Astrocyte (in vitro differentiated cells and primary cell): Measurements from ENCODE around the gene RGSL1. TPM values are rescaled to one million over a fixed set of nuclear protein-coding genes. Genes with fewer than 3 reads are reported as not detected.

Experiments
- DNase-seq: peaks from one replicate; pipeline ENCODE4 v3.0.0-alpha.2; 2010; ENCODE audit warnings: low read depth
- FAIRE-seq: peaks from 2 replicates; lab custom pipeline; 2011; peaks lifted over from hg19 to GRCh38; lab: Jason Lieb, UNC
- H2AFZ ChIP-seq: 2 replicates; pipeline ENCODE4 v1.6.0; 2012; ENCODE audit warnings: low read depth, low read length, inconsistent platforms
- H3K27ac ChIP-seq: 2 replicates; pipeline ENCODE4 v1.5.1; 2011; ENCODE audit warnings: low read depth, low read length, inconsistent platforms
- H3K27me3 ChIP-seq: 2 replicates; pipeline ENCODE4 v1.6.0; 2011; ENCODE audit warnings: low read length, inconsistent platforms; ENCODE audit not compliant: insufficient read depth
- H3K36me3 ChIP-seq: 2 replicates; pipeline ENCODE4 v1.5.1; 2011; ENCODE audit warnings: low read length, inconsistent platforms; ENCODE audit not compliant: insufficient read depth
- H3K4me1 ChIP-seq: 2 replicates; pipeline ENCODE4 v1.5.1; 2011; ENCODE audit warnings: low read length, inconsistent platforms; ENCODE audit not compliant: insufficient read depth
- H3K4me2 ChIP-seq: 2 replicates; pipeline ENCODE4 v1.6.0; 2012; ENCODE audit warnings: low read length, inconsistent platforms
- H3K4me3 ChIP-seq: 2 replicates; pipeline ENCODE4 v1.5.1; 2011; ENCODE audit warnings: low read depth, mild to moderate bottlenecking, low read length, inconsistent platforms; ENCODE audit not compliant: insufficient read depth
- H3K79me2 ChIP-seq: 2 replicates; pipeline ENCODE4 v1.6.0; 2012; ENCODE audit warnings: mild to moderate bottlenecking, low read length, inconsistent platforms; ENCODE audit not compliant: insufficient read depth
- H3K9ac ChIP-seq: 2 replicates; pipeline ENCODE4 v1.6.0; 2012; ENCODE audit warnings: mild to moderate bottlenecking, low read length, inconsistent platforms
- H3K9me3 ChIP-seq: 2 replicates; pipeline ENCODE4 v1.5.1; 2012; ENCODE audit warnings: low read depth, mild to moderate bottlenecking, low read length, inconsistent platforms; ENCODE audit not compliant: insufficient read depth
- H4K20me1 ChIP-seq: 2 replicates; pipeline ENCODE4 v1.6.0; 2012; ENCODE audit warnings: low read length, inconsistent platforms; ENCODE audit not compliant: insufficient read depth
- H3K27ac Mint-ChIP-seq: one replicate; pipeline ENCODE4 v1.8.0; 2021; ENCODE audit warnings: mild to moderate bottlenecking, mixed read lengths; ENCODE audit not compliant: unreplicated experiment
- H3K27me3 Mint-ChIP-seq: one replicate; pipeline ENCODE4 v1.8.0; 2021; ENCODE audit warnings: low read depth, mixed read lengths; ENCODE audit not compliant: unreplicated experiment
- H3K36me3 Mint-ChIP-seq: one replicate; pipeline ENCODE4 v1.8.0; 2021; ENCODE audit warnings: low read depth, mixed read lengths; ENCODE audit not compliant: unreplicated experiment
- H3K4me1 Mint-ChIP-seq: one replicate; pipeline ENCODE4 v1.8.0; 2021; ENCODE audit warnings: low read depth, mixed read lengths; ENCODE audit not compliant: unreplicated experiment
- H3K4me3 Mint-ChIP-seq: one replicate; pipeline ENCODE4 v1.8.0; 2021; ENCODE audit warnings: mild to moderate bottlenecking, moderate library complexity, mixed read lengths; ENCODE audit not compliant: unreplicated experiment
- H3K9me3 Mint-ChIP-seq: one replicate; pipeline ENCODE4 v1.8.0; 2021; ENCODE audit warnings: mild to moderate bottlenecking, mixed read lengths; ENCODE audit not compliant: unreplicated experiment
- EZH2 ChIP-seq: IDR thresholded peaks from 2 replicates; pipeline ENCODE4 v1.6.1; 2012; ENCODE audit warnings: mild to moderate bottlenecking, low read length, inconsistent platforms; ENCODE audit not compliant: insufficient read depth
- total RNA-seq: library from RNA; stranded (reverse); gene quantifications from 2 replicates; pipeline ENCODE4 v1.2.1, GENCODE V29; 2021
- TF ChIP-seq, protein P1 (sequence below): IDR thresholded peaks from 2 replicates; pipeline ENCODE4 v1.5.1; 2011; ENCODE audit warnings: low read depth, mild to moderate bottlenecking, inconsistent platforms, low read length, moderate library complexity; ENCODE audit not compliant: insufficient read depth

RGSL1 gene
- total RNA-seq, 1 donor from 2014 or later: not detected

DNA sequence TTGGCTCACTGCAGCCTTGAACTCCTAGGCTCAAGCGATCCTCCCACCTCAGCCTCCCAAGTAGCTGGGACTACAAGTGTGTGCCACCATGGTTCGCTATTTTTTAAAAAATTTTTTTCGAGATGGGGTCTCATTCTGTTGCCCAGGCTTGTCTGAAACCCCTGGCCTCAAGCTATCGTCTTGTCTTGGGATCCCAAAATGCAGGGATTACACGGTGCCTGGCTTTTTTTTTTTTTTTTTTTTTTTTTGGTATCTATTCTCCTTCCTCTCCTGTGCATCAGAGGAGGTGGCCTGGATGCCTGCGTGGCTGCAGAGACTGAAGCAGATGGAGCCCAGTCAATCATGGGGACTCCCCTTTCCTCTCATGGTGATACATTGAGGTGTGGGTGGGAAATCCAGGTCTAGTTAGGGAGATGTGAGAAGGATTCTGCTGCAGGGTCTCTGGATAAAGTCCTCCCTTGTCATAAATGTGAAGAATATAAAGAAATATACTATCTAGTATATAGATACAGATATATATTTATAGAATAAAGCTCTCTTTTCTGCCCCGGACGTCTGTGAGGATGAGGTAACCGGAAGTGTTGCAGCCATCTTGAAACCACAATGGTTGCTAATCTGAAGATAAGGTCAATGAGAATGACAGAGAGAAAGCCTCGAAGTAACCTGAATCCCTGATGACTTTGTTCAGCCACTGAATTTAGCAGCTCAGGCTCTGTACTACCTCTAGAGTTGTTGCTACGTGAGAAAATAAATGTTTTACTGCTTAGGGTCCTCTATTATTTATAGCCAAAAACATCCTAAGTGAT, 19.5 kb upstream of the RGSL1 start:
- no peak overlapping the region for H3K4me2 ChIP-seq
- no peak overlapping the region for H2AFZ ChIP-seq
- Mint-ChIP-seq H3K9me3 (no peaks in the 10 kb centered on the region), H3K27ac (no peak overlapping the region), H3K27me3 (peaks cover 10% of the 10 kb centered on the region), H3K4me3 (no peak overlapping the region), H3K36me3 (no peaks in the 10 kb centered on the region), H3K4me1 (no peaks in the 10 kb centered on the region)
- DNase-seq (no peak), FAIRE-seq (no peak)
- H3K27me3 ChIP-seq: no peaks in the 10 kb centered on the region
- no peak overlapping the region for H3K27ac ChIP-seq
- peaks cover 3% of the 10 kb centered on the region for H3K9me3 ChIP-seq
- no peaks in the 10 kb centered on the region for H4K20me1 ChIP-seq
- TF ChIP-seq, protein P1, sequence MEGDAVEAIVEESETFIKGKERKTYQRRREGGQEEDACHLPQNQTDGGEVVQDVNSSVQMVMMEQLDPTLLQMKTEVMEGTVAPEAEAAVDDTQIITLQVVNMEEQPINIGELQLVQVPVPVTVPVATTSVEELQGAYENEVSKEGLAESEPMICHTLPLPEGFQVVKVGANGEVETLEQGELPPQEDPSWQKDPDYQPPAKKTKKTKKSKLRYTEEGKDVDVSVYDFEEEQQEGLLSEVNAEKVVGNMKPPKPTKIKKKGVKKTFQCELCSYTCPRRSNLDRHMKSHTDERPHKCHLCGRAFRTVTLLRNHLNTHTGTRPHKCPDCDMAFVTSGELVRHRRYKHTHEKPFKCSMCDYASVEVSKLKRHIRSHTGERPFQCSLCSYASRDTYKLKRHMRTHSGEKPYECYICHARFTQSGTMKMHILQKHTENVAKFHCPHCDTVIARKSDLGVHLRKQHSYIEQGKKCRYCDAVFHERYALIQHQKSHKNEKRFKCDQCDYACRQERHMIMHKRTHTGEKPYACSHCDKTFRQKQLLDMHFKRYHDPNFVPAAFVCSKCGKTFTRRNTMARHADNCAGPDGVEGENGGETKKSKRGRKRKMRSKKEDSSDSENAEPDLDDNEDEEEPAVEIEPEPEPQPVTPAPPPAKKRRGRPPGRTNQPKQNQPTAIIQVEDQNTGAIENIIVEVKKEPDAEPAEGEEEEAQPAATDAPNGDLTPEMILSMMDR: no peak
- no peak for TF ChIP-seq EZH2
- H3K36me3 ChIP-seq: no peaks in the 10 kb centered on the region
- no peaks in the 10 kb centered on the region for H3K79me2 ChIP-seq
- no peak overlapping the region for H3K4me3 ChIP-seq
- no peaks in the 10 kb centered on the region for H3K4me1 ChIP-seq
- H3K9ac ChIP-seq: no peak overlapping the region

DNA sequence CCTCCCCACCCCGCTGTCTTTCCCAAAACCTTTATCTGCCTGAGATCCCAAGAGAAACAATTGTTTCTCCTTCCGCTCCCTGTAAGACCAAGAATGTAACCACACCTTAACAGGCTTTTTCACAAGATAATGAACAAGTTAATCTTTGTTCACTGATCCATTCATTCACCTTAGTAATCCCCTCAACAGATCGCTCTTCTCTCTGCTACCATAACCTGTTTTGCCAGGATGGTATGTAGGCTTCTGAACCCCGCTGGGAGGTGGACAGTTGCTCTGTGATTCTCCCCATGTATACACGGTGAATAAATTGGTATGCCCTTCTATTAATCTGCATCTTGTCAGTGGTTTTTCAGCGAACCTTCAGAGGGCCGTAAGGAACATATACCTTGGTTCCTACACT, 18.7 kb upstream of the RGSL1 start:
- Mint-ChIP-seq H3K4me1 (no peaks in the 10 kb centered on the region), H3K27me3 (peaks cover 10% of the 10 kb centered on the region), H3K9me3 (no peaks in the 10 kb centered on the region), H3K4me3 (no peak overlapping the region), H3K27ac (no peak overlapping the region), H3K36me3 (no peaks in the 10 kb centered on the region)
- Histone ChIP-seq H3K9me3 (peaks cover 3% of the 10 kb centered on the region), H3K27ac (no peak overlapping the region), H2AFZ (no peak overlapping the region), H3K4me2 (no peak overlapping the region), H3K36me3 (no peaks in the 10 kb centered on the region), H4K20me1 (no peaks in the 10 kb centered on the region), H3K4me3 (no peak overlapping the region), H3K27me3 (no peaks in the 10 kb centered on the region), H3K79me2 (no peaks in the 10 kb centered on the region), H3K4me1 (no peaks in the 10 kb centered on the region), H3K9ac (no peak overlapping the region)
- no peak for FAIRE-seq
- no peak for TF ChIP-seq EZH2
- TF ChIP-seq, protein P1: no peak
- no peak for DNase-seq

DNA sequence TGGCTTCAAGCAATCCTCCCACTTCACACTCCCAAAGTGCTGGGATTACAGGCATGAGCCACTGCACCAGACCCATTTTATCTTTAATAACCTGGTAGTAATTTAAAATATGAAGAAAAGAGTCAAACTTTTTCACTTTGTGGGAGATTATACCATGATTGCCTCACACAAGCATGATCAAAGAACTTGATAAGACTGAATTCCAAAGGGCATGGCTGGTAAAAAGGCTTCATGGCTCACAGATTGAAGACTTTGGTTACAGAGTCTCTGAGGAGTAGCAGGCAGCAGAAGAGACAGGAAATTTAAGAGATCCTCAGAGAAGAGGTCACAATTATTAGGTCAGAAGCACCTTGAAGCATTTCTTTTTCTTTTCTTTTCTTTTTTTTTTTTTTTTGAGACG, 16.4 kb upstream of the RGSL1 start:
- no peaks in the 10 kb centered on the region for H3K4me1 Mint-ChIP-seq
- TF ChIP-seq, protein P1: no peak
- TF ChIP-seq EZH2: no peak
- Histone ChIP-seq H3K4me3 (no peak overlapping the region), H3K9ac (no peak overlapping the region), H3K27ac (no peak overlapping the region), H3K27me3 (no peaks in the 10 kb centered on the region), H3K36me3 (no peaks in the 10 kb centered on the region), H2AFZ (no peak overlapping the region), H4K20me1 (no peaks in the 10 kb centered on the region), H3K79me2 (no peaks in the 10 kb centered on the region), H3K4me2 (no peak overlapping the region), H3K4me1 (no peaks in the 10 kb centered on the region), H3K9me3 (peaks cover 3% of the 10 kb centered on the region)
- H3K36me3 Mint-ChIP-seq: no peaks in the 10 kb centered on the region
- H3K27ac Mint-ChIP-seq: no peak overlapping the region
- H3K4me3 Mint-ChIP-seq: no peak overlapping the region
- FAIRE-seq: no peak
- DNase-seq: no peak
- H3K9me3 Mint-ChIP-seq: peaks cover 9% of the 10 kb centered on the region
- H3K27me3 Mint-ChIP-seq: peaks cover 5% of the 10 kb centered on the region
